Activated T-cell treated with anti-CD3 and anti-CD28 coated beads, Interleukin-2, amount 50 U/mL, for 72 hours (primary cell): ENCODE data around the gene SLC26A6. TPM values are rescaled to one million over a fixed set of nuclear protein-coding genes. Genes with fewer than 3 reads are reported as not detected.

ENCODE experiments used
- ATAC-seq, 2 donors: fragments of 150-1000 bp; cut with Tn5 transposase; replicated peaks in 1 of 2; 2 replicates each; pipeline ENCODE4 v1.10.0; 2021; ENCODE audit warnings: moderate library complexity in 2 of 2, mild to moderate bottlenecking in 1 of 2
- DNase-seq, 2 donors: peaks; one replicate each; pipeline ENCODE4 v3.0.0; 2021 to 2022; ENCODE audit warnings: mixed read lengths in 1 of 2
- H3K27ac Mint-ChIP-seq: one replicate; pipeline ENCODE4 v1.8.0; 2022; ENCODE audit warnings: mild to moderate bottlenecking, moderate library complexity, mixed read lengths
- H3K27me3 Mint-ChIP-seq: one replicate; pipeline ENCODE4 v1.8.0; 2022; ENCODE audit warnings: low read depth, mixed read lengths
- H3K36me3 Mint-ChIP-seq, 2 donors: one replicate each; pipeline ENCODE4 v1.8.0; 2022; ENCODE audit warnings: mixed read lengths in 2 of 2, mild to moderate bottlenecking in 1 of 2; ENCODE audit not compliant: insufficient read depth in 2 of 2
- H3K4me1 Mint-ChIP-seq: one replicate; pipeline ENCODE4 v1.8.0; 2022; ENCODE audit warnings: low read depth, mixed read lengths
- H3K4me3 Mint-ChIP-seq, 2 donors: one replicate each; pipeline ENCODE4 v1.8.0; 2022; ENCODE audit warnings: mild to moderate bottlenecking in 2 of 2, mixed read lengths in 2 of 2, moderate library complexity in 2 of 2
- H3K9me3 Mint-ChIP-seq, 2 donors: one replicate each; pipeline ENCODE4 v1.8.0; 2022; ENCODE audit warnings: mixed read lengths in 2 of 2
- total RNA-seq, 2 donors: library from RNA; stranded (reverse); gene quantifications; one replicate each; pipeline ENCODE4 v1.2.3, GENCODE V29; 2022

Gene SLC26A6, protein sequence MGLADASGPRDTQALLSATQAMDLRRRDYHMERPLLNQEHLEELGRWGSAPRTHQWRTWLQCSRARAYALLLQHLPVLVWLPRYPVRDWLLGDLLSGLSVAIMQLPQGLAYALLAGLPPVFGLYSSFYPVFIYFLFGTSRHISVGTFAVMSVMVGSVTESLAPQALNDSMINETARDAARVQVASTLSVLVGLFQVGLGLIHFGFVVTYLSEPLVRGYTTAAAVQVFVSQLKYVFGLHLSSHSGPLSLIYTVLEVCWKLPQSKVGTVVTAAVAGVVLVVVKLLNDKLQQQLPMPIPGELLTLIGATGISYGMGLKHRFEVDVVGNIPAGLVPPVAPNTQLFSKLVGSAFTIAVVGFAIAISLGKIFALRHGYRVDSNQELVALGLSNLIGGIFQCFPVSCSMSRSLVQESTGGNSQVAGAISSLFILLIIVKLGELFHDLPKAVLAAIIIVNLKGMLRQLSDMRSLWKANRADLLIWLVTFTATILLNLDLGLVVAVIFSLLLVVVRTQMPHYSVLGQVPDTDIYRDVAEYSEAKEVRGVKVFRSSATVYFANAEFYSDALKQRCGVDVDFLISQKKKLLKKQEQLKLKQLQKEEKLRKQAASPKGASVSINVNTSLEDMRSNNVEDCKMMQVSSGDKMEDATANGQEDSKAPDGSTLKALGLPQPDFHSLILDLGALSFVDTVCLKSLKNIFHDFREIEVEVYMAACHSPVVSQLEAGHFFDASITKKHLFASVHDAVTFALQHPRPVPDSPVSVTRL
- total RNA-seq = 10 to 100 TPM; 34.7 to 42.2 TPM

DNA sequence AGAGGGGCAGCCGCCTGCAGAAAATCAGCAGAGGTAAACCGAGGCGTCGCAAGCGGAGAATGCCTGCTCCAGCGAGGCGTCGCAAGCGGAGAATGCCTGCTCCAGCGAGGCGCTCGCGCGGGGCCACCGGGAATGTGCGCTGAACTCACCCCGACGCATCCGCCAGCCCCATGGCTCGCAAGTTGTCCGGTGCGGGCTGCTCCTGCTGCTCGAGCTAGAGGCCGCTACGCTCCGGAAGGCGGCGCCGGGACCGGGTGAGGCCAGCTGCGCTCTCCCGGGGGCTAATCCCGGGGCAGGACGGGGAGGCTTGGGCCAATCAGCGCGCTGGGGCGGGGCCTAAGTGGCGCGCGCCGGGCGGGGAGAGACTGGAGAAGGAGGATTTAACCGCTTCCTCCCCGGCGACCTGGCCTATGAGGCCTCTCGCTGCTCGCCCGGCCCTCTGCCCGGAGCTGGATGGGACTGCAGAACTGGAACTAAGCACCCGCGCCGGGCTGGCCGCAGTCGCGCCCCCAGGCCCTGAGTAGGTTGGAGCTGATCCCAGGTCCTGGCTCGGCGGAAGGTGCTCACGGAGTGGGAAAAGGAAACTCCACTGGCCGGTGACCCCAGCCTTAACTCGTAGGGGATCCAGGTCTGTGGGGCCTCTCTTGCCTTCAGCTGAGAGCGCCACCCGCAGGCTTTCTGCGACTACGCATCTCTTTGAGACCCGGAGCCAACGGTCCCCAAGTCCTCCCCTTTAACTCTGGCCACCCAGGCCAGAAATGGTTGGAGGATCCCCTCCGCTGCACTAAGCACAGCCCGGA lies at the start of gene SLC26A6:
Gene SLC26A6 (minus strand): TSS at position 240 of the 800 bp plus-strand sequence. CDS start 68 bp downstream, at position 172.
- H3K9me3 Mint-ChIP-seq = no peaks in the 10 kb centered on the region
- peaks cover 26% of the 10 kb centered on the region for H3K4me1 Mint-ChIP-seq
- ATAC-seq (peak; percentile 94), DNase-seq (peak; percentile 97 to 98)
- H3K4me3 Mint-ChIP-seq = peak within 1 kb of the TSS; percentile 89 to 94
- H3K27me3 Mint-ChIP-seq = no peaks in the 10 kb centered on the region
- peak within 1 kb of the TSS; percentile 88 for H3K27ac Mint-ChIP-seq
- peaks cover 0 to 2% of the 10 kb centered on the region in 2 donors for H3K36me3 Mint-ChIP-seq

GRCh38 chr3:48684480-48685143 lies 49.4 kb upstream of the SLC26A6 start:
- Mint-ChIP-seq H3K27me3 (no peaks in the 10 kb centered on the region), H3K27ac (peak overlapping the region; percentile 93), H3K9me3 (no peaks in the 10 kb centered on the region), H3K4me1 (peaks cover 28% of the 10 kb centered on the region), H3K36me3 (peaks cover 1 to 5% of the 10 kb centered on the region in 2 donors), H3K4me3 (peak overlapping the region; percentile 90)
- DNase-seq (no peak), ATAC-seq (no peak)

DNA sequence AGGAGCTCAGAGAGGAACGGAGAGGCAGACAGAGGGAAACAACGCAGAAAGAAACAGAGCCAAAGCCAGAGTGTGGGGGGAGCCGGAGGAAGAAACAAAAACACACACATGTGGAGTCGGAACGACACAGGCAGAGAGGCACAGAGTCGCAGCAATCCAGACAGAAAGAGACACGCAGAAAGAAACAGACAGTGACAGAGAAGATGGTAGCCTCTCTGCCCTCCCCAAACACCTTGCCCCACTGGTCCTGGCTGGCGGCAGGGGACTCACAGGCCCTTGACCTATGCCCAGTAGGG lies 48.7 kb upstream of the SLC26A6 start:
- Mint-ChIP-seq H3K36me3 (peaks cover 1 to 5% of the 10 kb centered on the region in 2 donors), H3K9me3 (no peaks in the 10 kb centered on the region), H3K4me3 (peak overlapping the region; percentile 55 to 90), H3K27ac (no peak overlapping the region), H3K4me1 (peaks cover 28% of the 10 kb centered on the region), H3K27me3 (no peaks in the 10 kb centered on the region)
- ATAC-seq (no peak), DNase-seq (no peak)

- Mint-ChIP-seq H3K4me3 (no peak overlapping the region), H3K4me1 (peaks cover 28% of the 10 kb centered on the region), H3K36me3 (peaks cover 5% of the 10 kb centered on the region in 2 donors)
Observed at GRCh38 chr3:48682786-48683185, 47.5 kb upstream of the SLC26A6 start.

DNA sequence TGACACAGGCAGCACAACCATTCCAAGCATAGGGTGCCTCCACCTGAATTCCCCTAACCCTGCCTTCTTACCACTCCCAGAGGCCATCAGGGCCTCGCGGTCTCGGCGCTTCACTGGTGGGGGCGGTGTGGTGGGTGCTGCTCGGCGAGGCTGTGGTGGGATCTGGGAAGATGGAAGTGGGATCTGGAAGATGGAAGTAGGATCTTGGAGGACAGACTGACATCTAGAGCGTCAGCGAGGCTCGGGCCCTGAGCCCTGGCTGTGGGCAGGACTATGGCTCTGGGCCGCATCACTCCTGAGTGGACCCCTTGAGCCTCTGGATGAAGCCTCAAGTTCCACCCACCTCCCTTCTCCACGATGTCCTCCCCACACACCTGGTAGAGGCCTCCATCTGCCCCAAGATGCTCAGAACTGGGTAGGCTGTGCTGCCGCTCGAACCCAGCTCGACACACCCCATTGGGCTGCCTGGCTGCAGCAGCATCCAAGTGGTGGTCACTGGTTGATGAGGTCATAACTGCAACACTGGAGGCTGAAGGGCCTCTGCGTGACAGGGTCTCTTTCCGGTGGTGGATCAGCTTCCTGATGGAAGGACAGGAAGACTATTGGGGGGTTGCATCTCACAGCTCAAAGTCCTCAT lies 46.8 kb upstream of the SLC26A6 start:
- Mint-ChIP-seq H3K27ac (no peak overlapping the region), H3K27me3 (no peaks in the 10 kb centered on the region), H3K36me3 (peaks cover 5% of the 10 kb centered on the region in 2 donors), H3K4me3 (no peak overlapping the region), H3K9me3 (no peaks in the 10 kb centered on the region), H3K4me1 (peaks cover 28% of the 10 kb centered on the region)
- DNase-seq (no peak), ATAC-seq (no peak)

More at GRCh38 chr3:48682786-48683185, 47.5 kb upstream of the SLC26A6 start:
- Mint-ChIP-seq H3K27ac (no peak overlapping the region), H3K27me3 (no peaks in the 10 kb centered on the region), H3K9me3 (no peaks in the 10 kb centered on the region)
- DNase-seq (no peak), ATAC-seq (no peak)

DNA sequence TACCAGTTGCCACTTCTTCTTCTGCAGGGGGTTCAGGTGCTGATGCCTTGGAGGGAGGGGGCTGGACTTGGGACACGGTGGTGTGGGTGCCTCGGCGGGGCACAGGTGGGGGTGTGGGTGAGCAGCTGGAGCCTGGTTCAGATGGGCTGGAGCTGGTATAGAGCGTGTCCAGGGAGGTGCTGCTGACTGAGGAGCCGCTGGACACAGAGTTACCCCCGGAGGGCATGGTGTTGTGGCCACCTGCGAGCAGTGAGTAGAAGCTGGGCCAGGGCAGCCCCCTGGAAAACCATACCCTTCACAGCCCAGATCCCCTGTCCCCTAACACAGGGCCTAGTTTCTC lies 46.2 kb upstream of the SLC26A6 start:
- H3K4me3 Mint-ChIP-seq = no peak overlapping the region
- peaks cover 5% of the 10 kb centered on the region in 2 donors for H3K36me3 Mint-ChIP-seq
- H3K4me1 Mint-ChIP-seq = peaks cover 25% of the 10 kb centered on the region
- no peaks in the 10 kb centered on the region for H3K27me3 Mint-ChIP-seq
- no peaks in the 10 kb centered on the region for H3K9me3 Mint-ChIP-seq
- DNase-seq (no peak), ATAC-seq (no peak)
- H3K27ac Mint-ChIP-seq = no peak overlapping the region

GRCh38 chr3:48680811-48681540 lies 45.7 kb upstream of the SLC26A6 start:
- DNase-seq = no peak
- no peak for ATAC-seq
- Mint-ChIP-seq H3K4me3 (no peak overlapping the region), H3K9me3 (no peaks in the 10 kb centered on the region), H3K36me3 (peaks cover 5% of the 10 kb centered on the region in 2 donors), H3K27me3 (no peaks in the 10 kb centered on the region), H3K27ac (no peak overlapping the region), H3K4me1 (peaks cover 19% of the 10 kb centered on the region)

GRCh38 chr3:48679411-48680391 lies 44.4 kb upstream of the SLC26A6 start:
- no peak overlapping the region for H3K4me3 Mint-ChIP-seq
- DNase-seq (no peak), ATAC-seq (no peak)
- peaks cover 13% of the 10 kb centered on the region for H3K4me1 Mint-ChIP-seq
- H3K9me3 Mint-ChIP-seq = no peaks in the 10 kb centered on the region
- H3K27me3 Mint-ChIP-seq = no peaks in the 10 kb centered on the region
- H3K36me3 Mint-ChIP-seq = peaks cover 3 to 5% of the 10 kb centered on the region in 2 donors
- H3K27ac Mint-ChIP-seq = no peak overlapping the region

GRCh38 chr3:48678566-48679380 lies 43.5 kb upstream of the SLC26A6 start:
- DNase-seq (no peak), ATAC-seq (no peak)
- no peak overlapping the region for H3K4me3 Mint-ChIP-seq
- no peaks in the 10 kb centered on the region for H3K9me3 Mint-ChIP-seq
- H3K27ac Mint-ChIP-seq = no peak overlapping the region
- H3K4me1 Mint-ChIP-seq = peaks cover 4% of the 10 kb centered on the region
- H3K27me3 Mint-ChIP-seq = no peaks in the 10 kb centered on the region
- peaks cover 3 to 5% of the 10 kb centered on the region in 2 donors for H3K36me3 Mint-ChIP-seq

DNA sequence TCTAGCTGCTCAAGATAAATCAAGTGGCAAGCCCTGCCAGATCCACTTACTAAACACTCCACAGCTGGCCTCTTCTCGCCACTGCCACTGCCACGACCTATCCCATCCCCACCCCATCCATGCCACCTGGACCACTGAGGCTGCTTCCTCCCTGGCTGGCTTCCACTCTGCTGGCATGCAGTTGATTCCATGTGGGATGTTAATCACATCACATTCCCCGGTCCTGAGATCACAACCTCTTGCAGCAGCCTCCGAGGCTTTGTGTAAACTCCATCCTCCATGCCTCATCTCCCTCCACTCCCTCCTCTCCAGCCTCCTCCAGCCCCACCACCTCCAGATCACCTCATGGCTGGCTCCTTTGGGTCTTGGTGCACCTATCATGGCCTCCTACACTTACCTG lies 42.8 kb upstream of the SLC26A6 start:
- H3K4me1 Mint-ChIP-seq = no peaks in the 10 kb centered on the region
- DNase-seq = no peak
- H3K36me3 Mint-ChIP-seq = peaks cover 4 to 5% of the 10 kb centered on the region in 2 donors
- no peak overlapping the region for H3K27ac Mint-ChIP-seq
- no peaks in the 10 kb centered on the region for H3K27me3 Mint-ChIP-seq
- H3K4me3 Mint-ChIP-seq = no peak overlapping the region
- no peak for ATAC-seq
- H3K9me3 Mint-ChIP-seq = no peaks in the 10 kb centered on the region
